K562 (cell line): ENCODE data around the gene POR. TPM values are rescaled to one million over a fixed set of nuclear protein-coding genes. Genes with fewer than 3 reads are reported as not detected.

Experiments
- ATAC-seq: fragments of 200-7000 bp; cut with Tn5 transposase; 3 replicates; pipeline ENCODE4 v1.9.1; 2020; ENCODE audit warnings: moderate library complexity
- BruUV-seq: library from RNA; stranded (reverse); fragments of 400-500 nt; replicated peaks from 2 replicates; lab custom pipeline; 2021; lab: Mats Ljungman, UMichigan
- CTCF ChIA-PET: fragments of 300-600 bp; formaldehyde crosslinking; extraction: SDS; loops from one replicate; lab custom pipeline; 2021; ENCODE audit warnings: low intra/inter-chr PET ratio; lab: Yijun Ruan, JAX
- POLR2A ChIA-PET: fragments of 300-600, 350-650 bp; sonication (Branson Sonifier 250); formaldehyde crosslinking; extraction: SDS; loops from one replicate; lab custom pipeline; 2021; ENCODE audit warnings: antibody characterized with exemption, inconsistent platforms; lab: Yijun Ruan, JAX
- DNase-seq, 4 experiments: peaks; one replicate each; pipeline versions ENCODE4 v3.0.0 to v3.0.0-alpha.2; 2011 to 2018; ENCODE audit warnings: low spot score in 3 of 4, mixed read lengths in 3 of 4; ENCODE audit errors: extremely low read depth in 1 of 4
- FAIRE-seq: peaks from 2 replicates; lab custom pipeline; 2011; peaks lifted over from hg19 to GRCh38; lab: Jason Lieb, UNC
- H2AFZ ChIP-seq: 2 replicates; pipeline ENCODE4 v1.6.0; 2011; ENCODE audit warnings: low read depth, low read length, control low read depth, inconsistent platforms
- H3K27ac ChIP-seq: fragments of 200-600 bp; 3 replicates; pipeline ENCODE4 v1.8.0; 2011; ENCODE audit warnings: low read depth, mild to moderate bottlenecking, control low read depth, inconsistent platforms, low read length, moderate library complexity, mixed read lengths; ENCODE audit errors: extremely low read depth
- H3K27me3 ChIP-seq, 2 experiments: fragments of 300-600 bp in 1 of 2; 2 replicates in 1 of 2; 3 replicates in 1 of 2; pipeline versions ENCODE4 v1.6.0 to v1.8.0; 2011; ENCODE audit warnings: inconsistent platforms in 2 of 2, low read length in 2 of 2, mild to moderate bottlenecking in 1 of 2, mixed read lengths in 1 of 2, moderate library complexity in 1 of 2; ENCODE audit not compliant: control insufficient read depth in 2 of 2, insufficient read depth in 2 of 2
- H3K36me3 ChIP-seq: fragments of 300-600 bp; 3 replicates; pipeline ENCODE4 v1.8.0; 2011; ENCODE audit warnings: mild to moderate bottlenecking, low read length, inconsistent platforms; ENCODE audit not compliant: control insufficient read depth, insufficient read depth
- H3K4me1 ChIP-seq, 2 experiments: fragments of 200-600 bp in 1 of 2; replicated peaks in 1 of 2; 2 replicates in 1 of 2; 3 replicates in 1 of 2; pipeline versions ENCODE4 v1.5.1 to v1.8.0; 2011; ENCODE audit warnings: inconsistent platforms in 2 of 2, low read length in 2 of 2, mild to moderate bottlenecking in 1 of 2, mixed read lengths in 1 of 2, moderate library complexity in 1 of 2; ENCODE audit not compliant: control insufficient read depth in 2 of 2, insufficient read depth in 2 of 2
- H3K4me2 ChIP-seq: 2 replicates; pipeline ENCODE4 v1.6.1; 2011; ENCODE audit warnings: low read length, control low read depth, inconsistent platforms, mixed read lengths; ENCODE audit not compliant: insufficient read depth
- H3K4me3 ChIP-seq: fragments of 200-600 bp; sonication (generic), shearing (Covaris generic); 2 replicates; pipeline ENCODE4 v1.5.1; 2016; ENCODE audit warnings: control low read depth, inconsistent platforms
- H3K79me2 ChIP-seq: fragments of 200-600 bp; 3 replicates; pipeline ENCODE4 v1.8.0; 2011; ENCODE audit warnings: low read length, inconsistent platforms; ENCODE audit not compliant: control insufficient read depth, insufficient read depth
- H3K9ac ChIP-seq, 2 experiments: 2 replicates each; pipeline versions ENCODE4 v1.6.0 to v1.6.1; 2011; ENCODE audit warnings: low read depth in 2 of 2, low read length in 2 of 2, control low read depth in 1 of 2, inconsistent platforms in 1 of 2, mild to moderate bottlenecking in 1 of 2, mixed read lengths in 1 of 2; ENCODE audit not compliant: insufficient read depth in 1 of 2
- H3K9me1 ChIP-seq: one replicate; pipeline ENCODE4 v1.6.0; 2011; ENCODE audit warnings: inconsistent platforms, mild to moderate bottlenecking, low read length, moderate library complexity; ENCODE audit not compliant: control insufficient read depth, insufficient read depth
- H3K9me3 ChIP-seq: replicated peaks from 2 replicates; pipeline ENCODE4 v1.5.1; 2011; ENCODE audit warnings: low read depth, low read length, inconsistent platforms; ENCODE audit not compliant: control insufficient read depth, insufficient read depth
- H4K20me1 ChIP-seq: replicated peaks from 2 replicates; pipeline ENCODE4 v1.6.1; 2011; ENCODE audit warnings: low read length, inconsistent platforms, mixed read lengths; ENCODE audit not compliant: control insufficient read depth, insufficient read depth
- BHLHE40 ChIP-seq: IDR thresholded peaks from 2 replicates; pipeline ENCODE4 v1.6.1; 2011; ENCODE audit warnings: low read length, improper control_type of control experiment
- CCAR2 ChIP-seq: fragments of 200-400 bp; formaldehyde crosslinking; IDR thresholded peaks from 2 replicates; pipeline ENCODE4 v1.6.1; 2017; ENCODE audit warnings: mild to moderate bottlenecking, low read depth, low read length
- CLOCK ChIP-seq: fragments of 250-450 bp; sonication (Bioruptor Pico); IDR thresholded peaks from 2 replicates; pipeline ENCODE4 v1.4.0; 2020; ENCODE audit warnings: mild to moderate bottlenecking, moderate library complexity, borderline replicate concordance
- KLF16 ChIP-seq: IDR thresholded peaks from 2 replicates; pipeline ENCODE4 v1.6.1; 2016; ENCODE audit warnings: antibody characterized with exemption
- PHTF2 ChIP-seq: fragments of 250-450 bp; sonication (Bioruptor Pico); IDR thresholded peaks from 2 replicates; pipeline ENCODE4 v1.5.0; 2021; ENCODE audit warnings: mild to moderate bottlenecking
- PKNOX1 ChIP-seq: fragments of 450-650 bp; IDR thresholded peaks from 2 replicates; pipeline ENCODE4 v1.6.1; 2016
- THRB ChIP-seq: fragments of 450-650 bp; formaldehyde crosslinking; conservative IDR thresholded peaks from 2 replicates; pipeline ENCODE4 v1.4.0; 2022; ENCODE audit warnings: mild to moderate bottlenecking, missing genetic modification characterization
- U2AF2 ChIP-seq: fragments of 200-400 bp; formaldehyde crosslinking; optimal IDR thresholded peaks from 2 replicates; pipeline ENCODE3; 2017; ENCODE audit warnings: low read depth, mild to moderate bottlenecking, low read length
- WHSC1 ChIP-seq: IDR thresholded peaks from one replicate; pipeline ENCODE4 v1.6.1; 2012; ENCODE audit warnings: low read length, control low read depth, inconsistent platforms
- ZNF133 ChIP-seq: fragments of 250-450 bp; sonication (Bioruptor Pico); IDR thresholded peaks from 2 replicates; pipeline ENCODE4 v1.4.0; 2020; ENCODE audit warnings: mild to moderate bottlenecking
- ZNF408 ChIP-seq: fragments of 250-450 bp; sonication (Bioruptor Pico); IDR thresholded peaks from 2 replicates; pipeline ENCODE4 v1.4.0; 2020; ENCODE audit warnings: low read depth, mild to moderate bottlenecking, moderate library complexity
- ZNF449 ChIP-seq: fragments of 250-450 bp; sonication (Bioruptor Pico); IDR thresholded peaks from 2 replicates; pipeline ENCODE4 v1.8.0; 2022; ENCODE audit warnings: moderate library complexity, mild to moderate bottlenecking, inconsistent platforms
- ZNF695 ChIP-seq: fragments of 450-650 bp; formaldehyde crosslinking; IDR thresholded peaks from 2 replicates; pipeline ENCODE4 v1.4.0; 2020; ENCODE audit warnings: mild to moderate bottlenecking, moderate library complexity
- ZNF75A ChIP-seq: fragments of 450-650 bp; formaldehyde crosslinking; IDR thresholded peaks from 2 replicates; pipeline ENCODE4 v1.4.0; 2020; ENCODE audit warnings: mild to moderate bottlenecking
- ZSCAN32 ChIP-seq: fragments of 450-650 bp; formaldehyde crosslinking; IDR thresholded peaks from 2 replicates; pipeline ENCODE4 v1.4.0; 2020; ENCODE audit warnings: mild to moderate bottlenecking, moderate library complexity
- WGBS: fragments of 100-300 bp; shearing (Covaris generic); methylation state at CpG from one replicate; pipeline ENCODE4 v1.1.6; 2016; ENCODE audit warnings: low coverage, mixed read lengths; ENCODE audit not compliant: insufficient coverage; ENCODE audit errors: missing lambda C conversion rate; 5-methylcytosine and 5-hydroxymethylcytosine counted together
- in situ Hi-C: fragments of 300-500 bp; cut with MboI; formaldehyde crosslinking; loops from 4 replicates; pipeline ENCODE4 v1.15.0; 2018; ENCODE audit warnings: inconsistent platforms, mixed read lengths
- intact Hi-C: fragments of 100-400 bp; cut with micrococcal nuclease; formaldehyde crosslinking; loops from 2 replicates; pipeline ENCODE4 v1.14.2; 2022
- polyA plus RNA-seq, 8 experiments: library from polyadenylated mRNA; depleted of rRNA in 4 of 8; stranded (reverse) in 5 of 8; unstranded in 3 of 8; fragments of >200 nt; fragmentation: Nextera tagmentation in 2 of 8; fragmentation: Illumina TruSeq in 1 of 8; extraction: Ambion mirVana in 2 of 8; extraction: Trizol in 1 of 8; gene quantifications; 2 replicates each; pipeline versions ENCODE4 v1.2.1 to v1.2.3, GENCODE V29; 2011 to 2014; ENCODE audit warnings: inconsistent platforms in 1 of 8, missing spikeins in 1 of 8
- total RNA-seq, 7 experiments: library from RNA; depleted of rRNA in 6 of 7; stranded (reverse); fragments of >200 nt in 6 of 7; fragmentation: Illumina TruSeq in 2 of 7; extraction: Trizol in 2 of 7; gene quantifications; 2 replicates each; pipeline versions ENCODE4 v1.2.1 to v1.2.3, GENCODE V29; 2011 to 2021; ENCODE audit warnings: low replicate concordance in 1 of 7

Gene POR
- total and polyA plus RNA-seq, 9 of the 15 experiments (the other 6 are each of a cell fraction or from before 2014, with no cell fraction given), result 4.7 to 142 (median 40.8) TPM

- TF ChIP-seq CLOCK (CRISPR knock-in tag) (no peak), PHTF2 (CRISPR knock-in tag) (no peak)
Observed at GRCh38 chr7:76011442-76011861, 96.5 kb downstream of the POR start (continued).

GRCh38 chr7:76016191-76016947 is 101.4 kb downstream of the POR start:
- FAIRE-seq, result no peak
- TF ChIP-seq BHLHE40 (no peak), PKNOX1 (no peak), KLF16 (no peak), ZNF449 (CRISPR knock-in tag) (peak; percentile 96), ZNF695 (CRISPR knock-in tag) (no peak), WHSC1 (no peak), THRB (CRISPR knock-in tag) (no peak), ZNF75A (CRISPR knock-in tag) (no peak), U2AF2 (no peak), ZNF408 (CRISPR knock-in tag) (peak; percentile 98), ZSCAN32 (CRISPR knock-in tag) (no peak), ZNF133 (no peak), CCAR2 (no peak)

More at GRCh38 chr7:76016191-76016947, 101.4 kb downstream of the POR start:
- no peak overlapping the region for H3K27ac ChIP-seq
- DNase-seq (no peak), ATAC-seq (no peak)
- no peaks in the 10 kb centered on the region for H3K9me3 ChIP-seq
- H3K9me1 ChIP-seq, result no peaks in the 10 kb centered on the region
- no peaks in the 10 kb centered on the region for H3K4me1 ChIP-seq
- intact Hi-C loops, result no loop called here
- no peaks in the 10 kb centered on the region for H3K27me3 ChIP-seq
- peaks cover 29% of the 10 kb centered on the region for H3K36me3 ChIP-seq
- WGBS, result 85% methylated on average over 13 of the region's 13 CpGs
- POLR2A ChIA-PET, result interaction anchor here (1.0 kb wide), 1 partner anchor 144 kb away, joined by 3 read pairs; no protein-coding TSS in a partner anchor
- no peak overlapping the region for H3K4me3 ChIP-seq
- H4K20me1 ChIP-seq, result no peaks in the 10 kb centered on the region
- in situ Hi-C loops, result loop anchor here (25.0 kb wide), 1 partner anchor 579 kb away; no protein-coding TSS in a partner anchor
- CTCF ChIA-PET, result no interaction called here
- no peak overlapping the region for H3K4me2 ChIP-seq
- BruUV-seq, result no TSS peak
- H3K9ac ChIP-seq, result no peak overlapping the region
- no peak overlapping the region for H2AFZ ChIP-seq
- no peaks in the 10 kb centered on the region for H3K79me2 ChIP-seq
